Spleen (tissue), 11 donors: ENCODE results near the gene FHIT. TPM values are rescaled to one million over a fixed set of nuclear protein-coding genes. Genes with fewer than 3 reads are reported as not detected.

Experiments
- DNase-seq: peaks from one replicate; pipeline ENCODE4 v3.0.0-alpha.2; 2020
- H3K27ac ChIP-seq, 8 donors: fragments of 200-600 bp; sonication (generic) in 7 of 8; 1 replicate in 4 of 8; 2 replicates in 4 of 8; pipeline versions ENCODE4 v1.5.0 to v1.8.0; 2016 to 2021; ENCODE audit warnings: inconsistent platforms in 4 of 8, mild to moderate bottlenecking in 4 of 8, moderate library complexity in 1 of 8
- H3K27me3 ChIP-seq, 7 donors: fragments of 200-600 bp; sonication (generic) in 6 of 7; replicated peaks in 1 of 7; 1 replicate in 4 of 7; 2 replicates in 3 of 7; pipeline versions ENCODE4 v1.5.0 to v1.8.0; 2016 to 2021; ENCODE audit warnings: inconsistent platforms in 3 of 7, mild to moderate bottlenecking in 1 of 7
- H3K36me3 ChIP-seq, 6 donors: fragments of 200-600 bp; sonication (generic) in 5 of 6; 1 replicate in 4 of 6; 2 replicates in 2 of 6; pipeline versions ENCODE4 v1.5.0 to v1.8.0; 2016 to 2021; ENCODE audit warnings: inconsistent platforms in 2 of 6
- H3K4me1 ChIP-seq, 6 donors: fragments of 200-600 bp; sonication (generic) in 5 of 6; 1 replicate in 3 of 6; 2 replicates in 3 of 6; pipeline versions ENCODE4 v1.5.0 to v1.8.0; 2016 to 2021; ENCODE audit warnings: inconsistent platforms in 3 of 6
- H3K4me3 ChIP-seq, 8 donors: fragments of 200-600 bp; sonication (generic) in 7 of 8; 1 replicate in 4 of 8; 2 replicates in 4 of 8; pipeline versions ENCODE4 v1.5.0 to v1.8.0; 2016 to 2021; ENCODE audit warnings: inconsistent platforms in 4 of 8, mild to moderate bottlenecking in 4 of 8, moderate library complexity in 2 of 8
- H3K9me3 ChIP-seq, 8 donors: fragments of 200-600 bp; sonication (generic) in 7 of 8; 1 replicate in 4 of 8; 2 replicates in 4 of 8; pipeline versions ENCODE4 v1.5.0 to v1.8.0; 2016 to 2021; ENCODE audit warnings: inconsistent platforms in 4 of 8
- POLR2A ChIP-seq, 3 donors: fragments of 450-650 bp; IDR thresholded peaks; one replicate each; pipeline ENCODE4 v1.5.1; 2017; ENCODE audit warnings: antibody characterized with exemption in 3 of 3, mild to moderate bottlenecking in 1 of 3
- POLR2AphosphoS5 ChIP-seq, 3 donors: sonication (generic); formaldehyde crosslinking; IDR thresholded peaks; one replicate each; pipeline ENCODE4 v1.5.1; 2017; ENCODE audit warnings: antibody characterized with exemption in 3 of 3
- WGBS, 5 donors: extraction: QIAGEN DNeasy Blood & Tissue Kit in 3 of 5; methylation state at CpG; one replicate each; pipeline versions ENCODE4 v1.1.5 to v1.1.7; 2013 to 2018; 5-methylcytosine and 5-hydroxymethylcytosine counted together
- intact Hi-C: fragments of 100-400 bp; cut with DNase I; formaldehyde crosslinking; loops from one replicate; pipeline ENCODE4 v1.15.0; 2023; ENCODE audit warnings: low total_unique reads
- polyA plus RNA-seq, 3 donors: library from polyadenylated mRNA; stranded (reverse); fragments of 200-250 nt; gene quantifications; one replicate each; pipeline ENCODE4 v1.2.1, GENCODE V29; 2013
- total RNA-seq, 7 donors: library from RNA; depleted of rRNA in 3 of 7; stranded (reverse); fragments of >200 nt in 3 of 7; fragmentation: NEBNext Ultra II Directional in 4 of 7; extraction: Animal tissue kit (Norgen Biotek cat#: 25700) in 4 of 7; gene quantifications; one replicate each; pipeline versions ENCODE4 v1.1.0 to v1.2.1, GENCODE V29; 2016 to 2021
- TF ChIP-seq, protein P1 (sequence below), 11 experiments: fragments of 200-600 bp in 7 of 11; fragments of 450-650 bp in 4 of 11; sonication (generic) in 4 of 11; IDR thresholded peaks in 8 of 11; conservative IDR thresholded peaks in 3 of 11; 1 replicate in 7 of 11; 2 replicates in 4 of 11; pipeline versions ENCODE4 v1.4.0 to v1.8.0; 2016 to 2021; ENCODE audit warnings: antibody characterized with exemption in 11 of 11, inconsistent platforms in 4 of 11, mild to moderate bottlenecking in 1 of 11
- donor health status: healthy with polysubstance abuse.
- donor health status: DM: no; HTN: no; CAD: no; lungs with moderate emphysema.
- donor health status: DM: no; HTN: no; CAD: no.
- donor health status: Bipolar disorder and iron deficiency.
- donor health status: healthy.
- donor health status: DM: no; HTN: no; CAD: no.
- donor health status: DM: yes; HTN: yes; CAD: no.

Gene FHIT
- total and polyA plus RNA-seq, 10 donors, result 4.1 to 23.1 (median 12.2) TPM

DNA sequence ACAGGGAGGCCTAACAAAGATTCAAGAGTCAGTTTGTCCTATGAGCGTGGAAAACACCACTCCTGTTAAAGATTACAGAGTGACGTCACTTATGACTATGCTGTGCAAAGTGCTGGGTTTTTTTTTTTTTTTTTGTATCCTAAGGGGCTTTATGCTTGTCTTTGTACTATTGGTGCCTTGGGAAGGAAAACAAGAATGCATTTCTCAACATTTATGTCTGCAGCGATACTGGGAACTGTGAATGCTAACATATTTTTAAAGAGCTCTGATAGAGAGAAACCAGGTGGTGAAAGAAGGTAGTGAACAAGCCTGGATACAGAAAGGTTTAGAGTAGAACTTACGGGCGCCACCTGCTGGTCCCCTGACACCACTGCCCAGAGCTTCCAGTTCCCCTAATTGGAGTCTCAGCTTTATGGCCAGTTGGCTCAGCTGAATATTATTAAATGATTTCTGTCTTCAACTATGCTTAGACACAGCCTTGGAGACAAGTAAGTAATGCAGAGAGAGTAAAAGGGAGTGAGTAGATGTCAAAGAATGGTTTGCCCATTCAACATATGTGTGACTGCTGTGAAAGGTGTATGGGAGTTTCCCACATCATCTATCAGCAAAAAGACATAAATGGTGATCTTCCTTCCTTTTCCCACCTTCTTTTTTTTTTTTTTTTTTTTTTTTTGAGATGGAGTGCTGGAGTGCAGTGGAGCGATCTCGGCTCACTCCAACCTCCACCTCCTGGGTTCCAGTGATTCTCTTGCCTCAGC, 1393.5 kb downstream of the FHIT start:
- 34 to 41% (median 37%) methylated on average over 7 of the region's 7 CpGs for WGBS, 5 donors
- H3K4me1 ChIP-seq, result peaks cover 0 to 8% (median 0%) of the 10 kb centered on the region in 6 donors
- H3K27me3 ChIP-seq, result no peaks in the 10 kb centered on the region
- no peak overlapping the region for H3K4me3 ChIP-seq
- peak; percentile 89 for DNase-seq
- TF ChIP-seq POLR2AphosphoS5 (IDR thresholded peaks at IDR 0.05), result no peak
- TF ChIP-seq, protein P1, sequence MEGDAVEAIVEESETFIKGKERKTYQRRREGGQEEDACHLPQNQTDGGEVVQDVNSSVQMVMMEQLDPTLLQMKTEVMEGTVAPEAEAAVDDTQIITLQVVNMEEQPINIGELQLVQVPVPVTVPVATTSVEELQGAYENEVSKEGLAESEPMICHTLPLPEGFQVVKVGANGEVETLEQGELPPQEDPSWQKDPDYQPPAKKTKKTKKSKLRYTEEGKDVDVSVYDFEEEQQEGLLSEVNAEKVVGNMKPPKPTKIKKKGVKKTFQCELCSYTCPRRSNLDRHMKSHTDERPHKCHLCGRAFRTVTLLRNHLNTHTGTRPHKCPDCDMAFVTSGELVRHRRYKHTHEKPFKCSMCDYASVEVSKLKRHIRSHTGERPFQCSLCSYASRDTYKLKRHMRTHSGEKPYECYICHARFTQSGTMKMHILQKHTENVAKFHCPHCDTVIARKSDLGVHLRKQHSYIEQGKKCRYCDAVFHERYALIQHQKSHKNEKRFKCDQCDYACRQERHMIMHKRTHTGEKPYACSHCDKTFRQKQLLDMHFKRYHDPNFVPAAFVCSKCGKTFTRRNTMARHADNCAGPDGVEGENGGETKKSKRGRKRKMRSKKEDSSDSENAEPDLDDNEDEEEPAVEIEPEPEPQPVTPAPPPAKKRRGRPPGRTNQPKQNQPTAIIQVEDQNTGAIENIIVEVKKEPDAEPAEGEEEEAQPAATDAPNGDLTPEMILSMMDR (IDR thresholded peaks at IDR 0.05 in 8 of 11, conservative IDR thresholded peaks at IDR 0.05 in 3 of 11), result peak; percentile 73 to 92 (median 87)
- no peak overlapping the region for H3K27ac ChIP-seq
- no peaks in the 10 kb centered on the region for H3K36me3 ChIP-seq
- intact Hi-C loops, result loop anchor here (5.0 to 10.0 kb wide), 3 partner anchors 280 to 1223 kb away; no protein-coding TSS in a partner anchor
- H3K9me3 ChIP-seq, result no peaks in the 10 kb centered on the region

DNA sequence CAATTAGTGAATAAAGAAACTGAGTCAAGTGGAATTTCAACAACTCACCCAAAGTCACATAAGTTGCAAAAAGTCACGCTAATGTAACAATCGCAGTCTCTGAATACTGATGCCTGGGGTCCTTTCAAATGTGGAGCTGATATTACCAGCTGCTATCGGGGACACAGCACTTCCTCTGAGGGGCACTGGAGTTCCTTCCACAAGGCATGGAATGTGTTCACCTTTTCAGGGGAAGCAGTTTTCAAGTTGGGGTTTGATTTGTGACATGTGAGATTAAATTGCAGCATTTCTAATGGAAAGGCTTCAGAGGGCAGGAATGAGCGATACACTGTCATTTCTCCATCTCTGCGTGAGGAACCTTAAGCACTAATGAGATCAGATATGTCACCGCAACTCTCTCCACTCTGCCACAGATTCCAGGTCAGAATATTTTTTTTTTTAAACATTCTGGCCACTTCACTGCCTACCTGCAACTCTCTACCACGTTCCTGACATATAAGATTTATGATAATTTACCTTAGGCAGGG, 1394.3 kb downstream of the FHIT start:
- TF ChIP-seq, protein P1 (IDR thresholded peaks at IDR 0.05 in 8 of 11, conservative IDR thresholded peaks at IDR 0.05 in 3 of 11), result no peak
- no peak for TF ChIP-seq POLR2AphosphoS5 (IDR thresholded peaks at IDR 0.05)
- TF ChIP-seq POLR2A (IDR thresholded peaks at IDR 0.05), result no peak
- no peak overlapping the region for H3K27ac ChIP-seq
- WGBS, 5 donors, result 70 to 79% (median 73%) methylated on average over 7 of the region's 7 CpGs
- no peaks in the 10 kb centered on the region for H3K27me3 ChIP-seq
- no peak for DNase-seq
- no peaks in the 10 kb centered on the region for H3K36me3 ChIP-seq
- no peaks in the 10 kb centered on the region for H3K9me3 ChIP-seq
- intact Hi-C loops, result loop anchor here (5.0 to 10.0 kb wide), 3 partner anchors 280 to 1222 kb away; no protein-coding TSS in a partner anchor
- H3K4me3 ChIP-seq, result no peak overlapping the region
- peaks cover 0 to 8% (median 0%) of the 10 kb centered on the region in 6 donors for H3K4me1 ChIP-seq

DNA sequence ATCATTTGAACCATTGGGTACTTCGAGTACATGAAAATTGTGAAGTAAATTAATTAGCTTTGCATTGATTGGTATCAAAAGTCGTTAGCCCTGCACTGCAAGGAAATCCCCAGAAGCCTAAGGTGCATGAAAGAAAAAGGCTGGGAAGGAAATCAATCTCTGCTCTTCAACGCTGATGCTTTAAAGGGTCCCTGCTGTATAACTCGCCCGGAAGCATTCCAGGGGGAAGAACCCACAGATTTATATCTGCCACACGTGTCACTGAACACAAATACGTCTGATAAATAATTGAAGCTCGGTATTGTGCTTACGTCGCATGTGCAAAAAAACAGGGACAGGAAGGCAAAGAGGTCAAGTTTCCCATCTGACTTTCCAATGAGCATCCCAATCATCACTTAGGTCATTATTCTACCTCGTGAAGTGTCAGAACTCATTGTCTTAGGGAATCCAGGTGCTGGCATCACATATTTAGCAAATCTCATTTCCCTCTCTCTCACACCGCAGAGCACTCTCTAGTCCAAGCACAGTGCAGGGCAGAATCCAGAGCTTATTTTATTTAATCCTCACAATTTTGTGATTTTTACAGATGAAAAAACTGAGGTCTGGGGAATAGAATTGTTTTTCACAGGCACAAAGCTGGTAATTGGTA, 1397.1 kb downstream of the FHIT start:
- no peaks in the 10 kb centered on the region for H3K36me3 ChIP-seq
- intact Hi-C loops, result loop anchor here (10.0 kb wide), 1 partner anchor 1219 kb away; no protein-coding TSS in a partner anchor
- WGBS, 5 donors, result 70 to 86% (median 80%) methylated on average over 12 of the region's 12 CpGs

More for the DNA sequence above, 1397.1 kb downstream of the FHIT start:
- TF ChIP-seq POLR2A (IDR thresholded peaks at IDR 0.05) (no peak), POLR2AphosphoS5 (IDR thresholded peaks at IDR 0.05) (no peak)
- TF ChIP-seq, protein P1 (IDR thresholded peaks at IDR 0.05 in 8 of 11, conservative IDR thresholded peaks at IDR 0.05 in 3 of 11), result no peak
- no peaks in the 10 kb centered on the region for H3K9me3 ChIP-seq
- peaks cover 0 to 8% (median 0%) of the 10 kb centered on the region in 6 donors for H3K4me1 ChIP-seq
- no peaks in the 10 kb centered on the region for H3K27me3 ChIP-seq
- DNase-seq, result no peak
- no peak overlapping the region for H3K27ac ChIP-seq
- no peak overlapping the region for H3K4me3 ChIP-seq
